ENCODE data around the gene PAK6.

The PAK6 gene

DNA sequence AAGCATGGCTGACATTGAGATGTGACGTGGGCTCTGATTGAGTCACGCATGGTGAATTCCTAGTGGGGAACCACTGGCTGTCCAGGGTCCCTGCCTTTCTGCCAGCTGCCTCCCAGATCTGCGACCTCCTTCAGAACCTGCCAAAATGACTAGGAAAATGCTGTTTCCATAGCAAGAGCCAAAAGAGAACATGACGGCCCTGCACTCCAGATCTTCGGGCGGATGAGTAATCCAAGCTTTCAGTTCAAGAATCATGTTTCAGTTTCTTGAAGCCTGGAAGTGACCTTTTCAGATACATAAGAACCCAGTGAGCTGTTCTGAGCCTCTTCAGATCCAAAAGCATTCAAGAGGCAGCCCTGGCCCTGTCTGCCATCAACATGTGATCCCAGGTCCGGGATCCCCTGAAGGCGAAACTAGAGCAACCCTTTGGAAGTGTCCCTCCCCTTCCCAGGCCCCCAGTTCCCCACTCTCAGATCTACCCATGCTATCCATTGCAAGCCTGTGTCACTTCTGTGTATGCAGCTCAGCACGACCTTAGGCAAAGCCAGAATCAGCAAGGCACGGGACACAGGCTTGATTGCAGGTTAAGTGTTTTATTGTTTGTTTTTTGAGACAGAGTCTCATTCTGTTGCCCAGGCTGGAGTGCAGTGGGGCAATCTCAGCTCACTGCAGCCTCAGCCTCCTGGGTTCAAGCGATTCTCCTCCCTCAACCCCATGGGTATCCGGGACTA, 24.3 kb downstream of the PAK6 start:
- no peaks in the 10 kb centered on the region for H3K27me3 ChIP-seq (ENCODE audit: insufficient read depth, low read depth, severe bottlenecking)
- DNase-seq: no peak
- no peak overlapping the region for H3K27ac ChIP-seq
- no peaks in the 10 kb centered on the region for H3K9me3 ChIP-seq (ENCODE audit: severe bottlenecking)
- TF ChIP-seq, protein P1, sequence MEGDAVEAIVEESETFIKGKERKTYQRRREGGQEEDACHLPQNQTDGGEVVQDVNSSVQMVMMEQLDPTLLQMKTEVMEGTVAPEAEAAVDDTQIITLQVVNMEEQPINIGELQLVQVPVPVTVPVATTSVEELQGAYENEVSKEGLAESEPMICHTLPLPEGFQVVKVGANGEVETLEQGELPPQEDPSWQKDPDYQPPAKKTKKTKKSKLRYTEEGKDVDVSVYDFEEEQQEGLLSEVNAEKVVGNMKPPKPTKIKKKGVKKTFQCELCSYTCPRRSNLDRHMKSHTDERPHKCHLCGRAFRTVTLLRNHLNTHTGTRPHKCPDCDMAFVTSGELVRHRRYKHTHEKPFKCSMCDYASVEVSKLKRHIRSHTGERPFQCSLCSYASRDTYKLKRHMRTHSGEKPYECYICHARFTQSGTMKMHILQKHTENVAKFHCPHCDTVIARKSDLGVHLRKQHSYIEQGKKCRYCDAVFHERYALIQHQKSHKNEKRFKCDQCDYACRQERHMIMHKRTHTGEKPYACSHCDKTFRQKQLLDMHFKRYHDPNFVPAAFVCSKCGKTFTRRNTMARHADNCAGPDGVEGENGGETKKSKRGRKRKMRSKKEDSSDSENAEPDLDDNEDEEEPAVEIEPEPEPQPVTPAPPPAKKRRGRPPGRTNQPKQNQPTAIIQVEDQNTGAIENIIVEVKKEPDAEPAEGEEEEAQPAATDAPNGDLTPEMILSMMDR (IDR thresholded peaks at IDR 0.05; ENCODE audit: low read depth, low read length): no peak
- no peaks in the 10 kb centered on the region for H3K36me3 ChIP-seq
- H3K4me3 ChIP-seq (ENCODE audit: low read depth, low read length): no peak overlapping the region

DNA sequence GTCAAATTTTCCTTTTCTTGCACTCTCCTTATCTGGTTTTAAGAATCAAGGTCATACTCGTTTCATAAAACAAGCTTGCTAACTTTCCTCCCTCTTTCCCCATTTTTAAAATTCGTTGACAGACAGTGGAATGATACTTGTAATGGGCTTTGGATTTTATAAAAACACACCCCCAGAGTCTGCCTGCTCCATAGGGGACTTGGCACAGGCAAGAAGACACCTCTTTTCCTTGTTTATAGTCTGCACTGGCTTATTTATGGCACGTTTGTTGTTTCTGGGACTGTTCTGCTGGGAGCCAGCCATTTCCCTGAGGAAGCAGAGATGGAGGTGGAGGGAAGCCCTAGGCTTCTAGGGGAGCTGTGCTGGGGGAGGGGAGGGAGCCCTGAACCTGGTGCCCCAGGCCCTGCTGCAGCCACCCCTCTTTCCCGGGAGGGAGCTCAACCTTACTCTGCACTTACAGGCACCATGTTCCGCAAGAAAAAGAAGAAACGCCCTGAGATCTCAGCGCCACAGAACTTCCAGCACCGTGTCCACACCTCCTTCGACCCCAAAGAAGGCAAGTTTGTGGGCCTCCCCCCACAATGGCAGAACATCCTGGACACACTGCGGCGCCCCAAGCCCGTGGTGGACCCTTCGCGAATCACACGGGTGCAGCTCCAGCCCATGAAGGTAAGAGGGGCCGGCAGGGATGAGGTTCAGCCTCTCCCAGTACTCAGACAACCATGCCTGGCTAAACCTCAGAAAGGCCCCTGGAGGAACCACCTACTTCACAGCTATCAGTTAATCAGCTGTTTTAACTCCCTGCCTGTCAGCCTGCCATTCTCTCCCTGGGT, 25.7 kb downstream of the PAK6 start:
- Histone ChIP-seq H3K27me3 (ENCODE audit: insufficient read depth, low read depth, severe bottlenecking) (no peaks in the 10 kb centered on the region), H3K4me3 (ENCODE audit: low read depth, low read length) (no peak overlapping the region), H3K9me3 (ENCODE audit: severe bottlenecking) (no peaks in the 10 kb centered on the region), H3K27ac (no peak overlapping the region), H3K36me3 (no peaks in the 10 kb centered on the region)
- TF ChIP-seq, protein P1 (IDR thresholded peaks at IDR 0.05; ENCODE audit: low read depth, low read length): no peak
- no peak for DNase-seq

DNA sequence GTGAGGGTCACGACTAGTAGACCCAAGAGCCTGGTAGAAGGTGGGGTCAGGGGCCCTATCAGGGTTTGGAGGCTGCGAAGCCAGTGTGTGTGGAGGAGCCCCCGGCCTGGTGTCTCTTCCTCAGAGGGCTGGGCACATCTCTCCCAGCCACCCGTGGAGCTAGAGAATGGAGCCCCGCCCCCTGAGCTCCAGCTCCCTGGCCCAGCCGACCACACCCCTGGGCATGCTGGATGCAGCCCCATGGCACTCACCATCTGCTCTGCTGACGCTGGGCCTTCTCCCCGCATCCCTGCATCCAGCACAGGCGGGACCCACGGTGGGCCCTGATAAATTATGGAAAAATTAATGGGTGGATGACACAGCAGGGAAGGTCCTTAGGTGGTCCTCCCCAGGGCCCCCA, 26.5 kb downstream of the PAK6 start:
- TF ChIP-seq, protein P1 (IDR thresholded peaks at IDR 0.05; ENCODE audit: low read depth, low read length): no peak
- Histone ChIP-seq H3K36me3 (no peaks in the 10 kb centered on the region), H3K4me3 (ENCODE audit: low read depth, low read length) (no peak overlapping the region), H3K27ac (no peak overlapping the region), H3K9me3 (ENCODE audit: severe bottlenecking) (no peaks in the 10 kb centered on the region), H3K27me3 (ENCODE audit: insufficient read depth, low read depth, severe bottlenecking) (no peaks in the 10 kb centered on the region)
- DNase-seq: no peak

DNA sequence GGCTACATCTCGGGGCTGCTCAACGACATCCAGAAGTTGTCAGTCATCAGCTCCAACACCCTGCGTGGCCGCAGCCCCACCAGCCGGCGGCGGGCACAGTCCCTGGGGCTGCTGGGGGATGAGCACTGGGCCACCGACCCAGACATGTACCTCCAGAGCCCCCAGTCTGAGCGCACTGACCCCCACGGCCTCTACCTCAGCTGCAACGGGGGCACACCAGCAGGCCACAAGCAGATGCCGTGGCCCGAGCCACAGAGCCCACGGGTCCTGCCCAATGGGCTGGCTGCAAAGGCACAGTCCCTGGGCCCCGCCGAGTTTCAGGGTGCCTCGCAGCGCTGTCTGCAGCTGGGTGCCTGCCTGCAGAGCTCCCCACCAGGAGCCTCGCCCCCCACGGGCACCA, 27.0 kb downstream of the PAK6 start:
- H3K27ac ChIP-seq: no peak overlapping the region
- no peaks in the 10 kb centered on the region for H3K9me3 ChIP-seq (ENCODE audit: severe bottlenecking)
- TF ChIP-seq, protein P1 (IDR thresholded peaks at IDR 0.05; ENCODE audit: low read depth, low read length): no peak
- no peaks in the 10 kb centered on the region for H3K36me3 ChIP-seq
- no peak overlapping the region for H3K4me3 ChIP-seq (ENCODE audit: low read depth, low read length)
- no peaks in the 10 kb centered on the region for H3K27me3 ChIP-seq (ENCODE audit: insufficient read depth, low read depth, severe bottlenecking)
- no peak for DNase-seq

DNA sequence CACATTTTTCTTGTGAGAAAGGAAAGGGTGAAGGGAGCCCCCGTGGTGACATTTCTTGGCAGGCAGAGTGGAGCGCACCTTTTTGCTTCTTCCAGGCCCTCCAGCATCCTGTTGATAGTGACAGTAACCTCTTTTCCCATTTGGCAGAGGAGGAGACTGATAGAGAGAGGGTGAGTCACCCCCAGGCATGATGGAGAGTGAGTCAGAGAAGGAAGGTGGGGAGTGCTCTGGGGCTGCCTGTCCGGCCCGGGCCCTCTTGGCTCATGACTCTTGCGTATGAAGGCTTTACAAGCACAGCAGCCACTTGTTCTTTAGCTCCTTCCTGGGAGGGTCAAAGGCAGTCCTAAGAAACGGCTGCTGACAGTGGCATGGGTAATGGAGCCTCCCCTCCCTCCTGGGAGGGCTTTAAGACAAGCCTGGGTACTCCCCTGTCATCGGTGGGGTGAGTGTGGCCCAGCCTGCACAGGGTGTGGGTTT, 28.0 kb downstream of the PAK6 start:
- TF ChIP-seq, protein P1 (IDR thresholded peaks at IDR 0.05; ENCODE audit: low read depth, low read length): no peak
- DNase-seq: no peak
- Histone ChIP-seq H3K9me3 (ENCODE audit: severe bottlenecking) (no peaks in the 10 kb centered on the region), H3K27me3 (ENCODE audit: insufficient read depth, low read depth, severe bottlenecking) (no peaks in the 10 kb centered on the region), H3K4me3 (ENCODE audit: low read depth, low read length) (no peak overlapping the region), H3K36me3 (no peaks in the 10 kb centered on the region), H3K27ac (no peak overlapping the region)

Measured in WERI-Rb-1 (cell line).